ENCODE data around the gene SLC24A3.
A peak's percentile ranks its signal among the peaks of the same experiment; 100 is the strongest.

The SLC24A3 gene

DNA sequence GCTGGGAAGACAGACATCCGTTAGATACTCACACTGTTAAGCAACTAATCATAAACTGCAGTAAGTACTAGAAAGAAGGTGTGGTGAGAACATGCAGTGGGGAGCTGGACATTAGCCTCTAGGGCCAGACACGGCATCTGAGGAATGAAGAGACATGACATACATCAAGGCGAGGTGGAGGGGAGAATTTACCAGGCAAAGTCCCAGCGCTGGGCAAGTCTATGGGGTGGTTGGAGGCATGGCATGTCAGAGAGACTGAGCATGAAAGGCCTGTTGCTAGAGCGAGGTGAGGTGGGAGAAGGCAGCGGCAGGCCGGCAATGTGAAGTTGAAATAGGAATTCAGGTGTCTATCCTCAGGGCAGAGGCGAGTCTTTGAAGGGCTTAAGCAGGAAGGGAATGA, 31.8 kb downstream of the SLC24A3 start:
- no peak for DNase-seq

DNA sequence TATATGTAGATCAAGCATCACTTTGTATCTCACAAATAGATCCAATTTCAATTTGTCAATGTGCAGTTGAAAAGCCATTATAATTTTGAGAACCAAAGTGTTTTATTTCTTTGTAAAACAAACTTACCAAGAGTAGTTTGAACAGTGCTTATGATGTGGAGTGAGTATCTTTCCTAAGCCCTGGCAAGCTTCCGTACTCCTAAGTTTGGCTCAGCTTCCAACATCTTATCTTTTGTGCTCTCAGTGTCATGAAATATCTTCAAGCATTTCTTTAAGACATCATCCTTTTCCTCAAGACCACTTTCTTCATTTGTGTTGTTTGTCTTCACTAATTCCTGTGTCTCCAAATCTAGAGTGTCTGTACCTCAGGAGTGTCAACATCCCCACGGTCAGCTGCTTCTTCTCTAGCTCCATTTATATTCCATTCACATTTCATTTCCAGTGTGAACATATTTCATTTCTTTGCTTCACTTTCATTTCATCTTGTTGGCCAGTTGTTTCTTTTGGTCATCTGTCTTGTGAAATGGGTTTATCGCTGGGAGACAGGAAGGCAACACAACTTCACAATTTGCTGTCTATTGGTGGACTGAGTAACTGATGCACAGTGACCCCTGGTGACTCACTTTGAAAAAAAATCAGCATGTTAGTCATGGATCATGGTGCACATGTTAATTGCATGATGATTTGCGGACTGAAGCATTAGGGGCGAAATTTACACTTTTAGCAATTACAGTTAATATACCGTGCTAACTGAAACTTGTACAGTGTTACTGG, 36.9 kb downstream of the SLC24A3 start:
- peak in 2 of 3 experiments; percentile 4 to 19 for DNase-seq

- DNase-seq: no peak
Measured at GRCh38 chr20:19250346-19250745, 37.9 kb downstream of the SLC24A3 start.

GRCh38 chr20:19251506-19251905, 39.1 kb downstream of the SLC24A3 start:
- no peak for DNase-seq

DNA sequence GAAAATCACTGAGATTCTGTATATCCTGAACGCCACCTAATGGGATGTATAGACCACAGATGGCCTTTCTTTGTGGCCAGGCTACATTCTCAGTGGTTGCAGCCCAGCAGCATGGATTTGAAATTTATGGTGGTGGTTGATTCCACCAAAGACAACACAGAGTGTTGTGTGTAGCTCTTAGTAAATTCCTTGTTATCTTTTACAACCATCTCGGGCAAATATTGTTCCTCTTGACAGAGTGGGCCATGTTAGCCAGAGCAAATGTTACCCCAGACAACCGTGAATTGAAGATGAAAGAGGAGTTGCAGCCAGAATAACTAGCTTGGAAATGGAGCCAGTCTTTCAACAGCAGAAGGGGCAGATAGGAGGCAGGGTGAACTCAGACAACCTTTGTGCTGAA, 39.5 kb downstream of the SLC24A3 start:
- no peak for DNase-seq

DNA sequence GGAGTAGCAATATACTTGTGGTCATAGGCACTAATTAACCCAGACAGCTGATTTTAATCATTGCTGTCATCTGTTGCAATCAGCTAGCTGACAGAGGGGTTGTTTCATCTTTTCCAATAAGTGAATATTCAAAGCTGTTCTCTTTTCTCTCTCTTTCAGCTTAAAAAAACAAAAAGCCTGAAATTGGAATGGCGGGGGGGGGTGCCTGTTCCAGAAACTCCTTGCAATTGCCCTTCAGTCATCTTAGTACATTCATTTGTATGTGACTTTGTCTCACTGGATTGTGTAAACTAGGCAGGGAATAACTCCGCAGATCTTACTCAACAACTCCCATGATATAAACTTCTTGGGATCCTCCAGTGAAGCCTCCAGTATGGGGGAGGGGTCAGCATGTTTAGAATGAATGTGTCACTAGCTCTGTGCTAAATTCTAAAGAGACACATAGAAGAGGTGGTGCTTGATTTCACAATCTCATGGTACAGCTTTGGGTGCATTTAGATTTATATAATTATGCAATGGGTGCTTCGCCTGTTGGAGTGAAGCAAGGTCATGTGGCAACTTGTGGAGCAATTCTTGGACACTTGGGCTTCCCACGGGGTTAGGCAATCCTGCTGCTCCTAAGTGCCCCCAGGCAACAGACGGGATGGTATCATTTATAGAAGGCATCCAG, 40.1 kb downstream of the SLC24A3 start:
- DNase-seq: no peak

DNA sequence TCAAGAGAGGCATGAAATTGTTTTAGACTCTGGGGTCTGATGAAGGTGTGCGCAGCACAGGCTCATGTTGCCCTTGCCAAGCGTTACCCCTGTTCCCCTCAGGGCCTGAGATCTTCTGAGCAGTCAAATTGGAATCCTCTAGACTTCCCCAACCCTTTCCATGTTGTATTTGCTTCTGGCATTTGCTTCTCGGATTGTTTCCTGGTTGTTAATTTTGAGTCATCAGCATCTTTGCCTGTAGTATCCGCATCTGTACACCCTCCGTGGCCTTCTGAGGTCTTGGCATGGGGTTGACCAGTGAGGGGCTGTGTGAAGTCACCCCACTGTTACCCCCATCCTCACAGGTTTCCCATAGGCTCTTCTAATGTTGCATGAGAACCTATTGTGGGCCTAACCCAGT, 40.9 kb downstream of the SLC24A3 start:
- no peak for DNase-seq

- no peak for DNase-seq
Measured at GRCh38 chr20:19253916-19254820, 41.7 kb downstream of the SLC24A3 start.

DNA sequence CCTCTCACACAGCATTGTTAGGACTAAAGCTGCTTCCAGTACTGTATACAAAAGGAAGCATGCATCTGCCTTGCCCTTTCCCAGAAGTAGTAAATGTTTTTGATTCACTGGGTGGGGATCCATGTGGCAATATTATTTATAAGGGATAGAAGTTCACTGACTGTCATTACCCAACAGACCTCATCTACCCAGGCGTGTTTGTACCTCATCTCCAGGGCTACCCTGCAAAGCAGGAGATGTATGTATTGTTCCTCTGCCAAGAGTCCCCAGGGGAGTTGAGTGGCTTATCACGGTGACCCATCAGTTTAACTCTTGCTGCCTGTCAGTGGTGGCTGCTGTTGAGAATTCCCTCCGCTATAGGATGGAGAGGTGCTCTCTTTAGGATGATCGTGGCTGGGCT, 42.5 kb downstream of the SLC24A3 start:
- peak in 1 of 3 experiments; percentile 6 for DNase-seq

GRCh38 chr20:19256085-19256484, 43.6 kb downstream of the SLC24A3 start:
- no peak for DNase-seq

DNA sequence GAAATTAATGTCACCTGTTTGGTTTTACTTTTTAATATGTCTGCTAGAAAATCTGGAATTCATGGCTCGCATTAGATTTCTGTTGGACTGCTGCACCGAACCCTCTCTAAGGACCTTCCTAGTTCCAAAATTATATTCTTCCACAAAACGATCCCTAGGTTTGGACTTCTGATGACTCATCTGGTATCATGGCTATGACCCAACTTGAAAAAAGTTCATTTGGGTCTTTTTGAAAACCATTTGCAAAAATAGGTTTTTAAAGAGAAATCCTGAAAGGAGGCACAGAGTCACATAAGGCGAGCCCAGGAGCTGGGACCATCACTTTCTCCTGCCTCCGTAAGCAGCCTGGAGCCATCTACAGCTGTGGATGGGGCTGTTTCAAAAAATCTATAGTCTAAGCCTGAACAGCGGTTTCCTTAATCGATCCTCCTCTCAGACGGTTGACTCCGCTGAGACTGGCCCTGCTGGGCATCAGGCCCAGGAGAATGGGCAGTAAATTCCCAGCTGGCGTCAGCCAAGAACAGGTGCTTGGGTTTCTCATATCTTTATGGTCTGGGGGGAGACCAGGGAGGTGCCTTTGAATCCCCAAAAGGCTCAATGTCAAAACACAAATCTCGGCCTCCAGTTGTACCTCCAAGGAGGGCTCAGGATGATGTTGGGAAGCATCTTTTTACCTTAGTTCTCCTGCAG, 44.6 kb downstream of the SLC24A3 start:
- peak in 1 of 3 experiments; percentile 36 for DNase-seq

GRCh38 chr20:19257865-19258264, 45.4 kb downstream of the SLC24A3 start:
- peak in 2 of 3 experiments; percentile 46 to 76 for DNase-seq

GRCh38 chr20:19259141-19259591, 46.7 kb downstream of the SLC24A3 start:
- no peak for DNase-seq

DNA sequence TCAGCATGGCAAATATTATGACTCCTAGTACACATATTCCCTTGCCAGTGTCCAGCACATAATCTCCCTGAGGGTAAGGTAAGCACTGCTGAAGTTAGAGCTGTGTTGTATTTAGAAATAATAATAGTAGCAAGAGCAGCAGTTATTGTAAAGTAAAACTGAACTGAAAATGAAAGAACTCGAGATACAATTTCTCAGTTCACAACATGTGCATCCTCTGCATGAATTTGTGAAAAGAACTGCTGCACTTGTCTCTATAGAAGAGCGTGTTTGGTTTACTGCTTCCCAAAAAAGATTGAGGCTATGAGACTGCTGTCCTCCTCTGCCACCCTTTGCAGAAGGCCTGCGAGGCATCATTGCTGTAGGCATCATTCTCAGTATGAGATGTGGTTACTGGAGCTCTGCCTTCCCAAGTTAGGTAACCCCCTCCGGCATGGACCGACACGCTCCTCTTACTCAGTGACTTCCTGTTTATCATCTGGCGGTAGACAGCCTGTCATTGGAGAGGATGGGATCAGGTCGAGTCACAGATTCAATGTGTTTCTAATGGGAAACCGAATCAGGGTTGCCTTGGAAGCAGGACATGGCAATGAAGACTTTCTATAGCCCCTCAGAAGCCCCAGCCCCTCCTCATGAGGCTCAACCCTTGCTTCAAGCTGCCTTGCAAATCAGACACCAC, 48.1 kb downstream of the SLC24A3 start:
- DNase-seq: no peak

DNA sequence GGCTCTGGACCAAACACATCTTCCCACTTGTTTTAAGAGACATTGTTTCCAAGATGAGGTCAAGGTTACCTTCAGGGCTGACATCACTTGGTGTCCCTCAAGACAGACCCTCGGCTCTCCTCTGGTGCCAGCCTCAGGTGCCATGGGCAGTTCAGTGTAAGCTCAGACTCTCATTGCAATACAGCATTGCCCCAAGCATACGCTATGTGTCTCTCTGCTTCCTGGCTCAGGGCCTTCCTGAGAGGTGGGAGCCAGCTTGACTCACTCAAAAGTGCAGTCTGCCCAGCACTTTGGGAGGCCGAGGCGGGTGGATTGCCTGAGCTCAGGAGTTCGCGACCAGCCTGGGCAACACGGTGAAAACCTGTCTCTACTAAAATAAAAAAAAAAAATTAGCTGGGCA, 51.7 kb downstream of the SLC24A3 start:
- DNase-seq: no peak

- peak in 1 of 3 experiments; percentile 20 for DNase-seq
Measured at GRCh38 chr20:19265646-19266374, 53.4 kb downstream of the SLC24A3 start.

- DNase-seq: peak in 1 of 3 experiments; percentile 39
Measured at GRCh38 chr20:19268426-19268825, 56.0 kb downstream of the SLC24A3 start.

DNA sequence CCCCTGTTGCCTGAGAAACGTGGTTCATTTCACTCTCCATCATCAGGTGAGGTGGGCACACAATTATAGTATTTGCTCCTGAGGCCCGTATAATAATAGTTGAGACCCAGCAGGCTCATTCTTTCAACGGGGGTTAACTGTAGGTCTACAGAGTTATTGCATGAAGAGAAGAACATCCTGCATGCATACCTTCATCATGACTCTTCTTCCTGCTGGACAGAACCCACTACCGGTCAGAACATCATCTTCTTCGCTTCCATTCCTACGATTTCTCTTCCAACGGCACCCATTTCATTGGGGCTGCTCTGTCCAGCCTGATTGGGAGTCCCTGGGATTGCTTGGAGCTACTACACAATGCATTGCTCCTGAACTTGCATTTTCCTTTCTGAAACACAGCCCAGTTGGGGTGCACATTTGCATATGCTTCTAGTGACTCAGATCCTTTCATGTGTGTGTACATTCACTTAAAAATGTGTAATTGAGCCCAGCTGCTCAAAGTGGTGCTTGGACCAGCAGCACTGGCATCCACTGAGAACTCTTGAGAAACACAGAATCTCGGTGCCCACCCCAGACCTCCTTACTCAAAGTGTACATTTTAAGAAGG, 57.4 kb downstream of the SLC24A3 start:
- no peak for DNase-seq

DNA sequence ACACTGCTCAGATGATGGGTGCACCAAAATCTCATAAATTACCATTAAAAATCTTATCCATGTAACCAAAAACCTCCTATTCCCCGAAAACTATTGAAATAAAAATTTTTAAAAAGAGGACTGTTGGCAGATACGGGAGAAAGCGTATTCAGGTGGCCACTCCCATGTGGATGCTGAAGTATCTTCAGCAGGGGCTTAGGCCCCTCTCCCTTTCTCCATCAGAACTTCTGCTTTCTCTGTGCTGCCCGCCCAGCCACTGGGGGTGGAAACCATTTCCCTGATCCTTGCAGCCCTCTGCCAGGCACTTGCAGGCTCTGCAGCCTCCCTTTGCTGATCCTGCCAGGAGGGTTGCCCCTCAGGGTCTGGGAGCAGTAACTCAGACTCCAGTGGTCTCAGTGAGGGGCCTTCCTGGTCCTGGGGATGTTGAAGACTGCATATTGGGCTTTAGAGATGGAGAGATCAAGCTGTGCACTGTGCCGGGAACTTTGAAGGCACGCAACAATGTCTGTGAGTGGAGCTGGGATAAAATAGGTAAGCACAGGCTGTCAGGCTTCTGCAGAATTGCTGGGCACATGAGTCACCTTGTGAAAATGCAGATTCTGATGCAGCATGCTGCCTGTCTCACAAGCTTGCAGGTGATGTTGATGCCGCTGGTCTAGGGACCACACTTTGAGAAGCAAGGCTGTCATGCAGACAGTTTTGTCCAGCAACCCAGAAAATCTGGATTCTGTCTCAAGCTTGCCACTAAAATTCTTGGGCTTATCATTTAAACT, 59.6 kb downstream of the SLC24A3 start:
- no peak for DNase-seq
